Activated T-cell treated with anti-CD3 and anti-CD28 coated beads for 1 hour (primary cell): ENCODE results near the gene PPCS.
A peak's percentile ranks its signal among the peaks of the same experiment; 100 is the strongest.
"Not testable (repeated sequence)": the region's sequence is repeated elsewhere in the genome, so short reads cannot be mapped to it uniquely, and the experiment has no call there.

Experiments
- DNase-seq: peaks from one replicate; pipeline ENCODE4 v3.0.0-alpha.2; 2020; ENCODE audit warnings: low read depth

PPCS gene

DNA sequence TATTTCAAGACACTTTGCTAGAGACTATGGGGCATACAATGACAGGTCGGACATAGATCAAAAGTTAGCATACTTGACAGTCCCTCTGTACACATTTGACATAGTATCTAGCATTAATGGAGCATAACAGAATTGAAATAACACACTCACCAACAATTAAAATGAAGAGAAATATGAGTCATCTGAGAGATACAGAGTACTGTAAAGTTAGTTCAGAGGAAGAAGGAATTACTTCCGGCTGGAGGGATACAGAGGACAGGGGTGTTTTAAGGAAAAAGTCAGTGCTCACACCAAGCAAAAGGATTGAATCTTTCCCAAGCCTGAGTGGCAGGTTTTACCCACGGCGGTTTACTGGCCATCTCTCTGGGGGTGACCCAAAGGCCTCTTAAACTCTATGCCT, 3.0 kb upstream of the PPCS start:
- no peak for DNase-seq

- DNase-seq, result no peak
These were observed 1.9 kb upstream of the PPCS start for GRCh38 chr1:42454403-42454802.

DNA sequence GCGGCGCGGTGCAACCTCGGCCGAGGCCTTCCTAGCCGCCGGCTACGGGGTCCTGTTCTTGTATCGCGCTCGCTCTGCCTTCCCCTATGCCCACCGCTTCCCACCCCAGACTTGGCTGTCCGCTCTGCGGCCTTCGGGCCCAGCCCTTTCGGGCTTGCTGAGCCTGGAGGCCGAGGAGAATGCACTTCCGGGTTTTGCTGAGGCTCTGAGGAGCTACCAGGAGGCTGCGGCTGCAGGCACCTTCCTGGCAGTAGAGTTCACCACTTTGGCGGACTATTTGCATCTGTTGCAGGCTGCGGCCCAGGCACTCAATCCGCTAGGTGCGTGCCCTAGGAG, 379 bp downstream of the PPCS start:
- DNase-seq, result peak; percentile 32

- no peak for DNase-seq
These were observed 4.9 kb downstream of the PPCS start for GRCh38 chr1:42461196-42461595.

- DNase-seq, result peak; percentile 92
These were observed 6.8 kb downstream of the PPCS start, which contains the start of gene CCDC30 for GRCh38 chr1:42462828-42463763. TSS of gene CCDC30 (plus strand) at chr1:42463286. CDS start at chr1:42480552, 17,266 bp downstream.

DNA sequence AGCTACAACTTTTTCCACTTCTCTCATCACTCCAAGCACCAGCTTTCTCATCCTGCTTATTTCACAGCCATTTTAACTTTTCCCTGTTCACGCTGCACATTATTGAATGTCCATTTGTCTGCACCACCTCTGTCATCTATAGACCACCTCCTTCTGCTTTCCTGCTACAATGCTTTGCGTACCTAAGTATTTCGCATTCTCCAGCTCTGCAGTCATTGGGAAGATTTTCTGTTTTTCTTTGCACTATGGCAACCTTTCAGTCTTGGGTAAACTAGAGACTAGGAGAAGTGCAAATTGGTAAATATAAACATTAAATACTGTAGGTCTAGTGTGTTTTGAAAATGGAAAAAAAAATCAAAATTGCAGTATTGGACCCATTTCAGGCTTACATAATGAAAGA, 7.6 kb downstream of the PPCS start:
- no peak for DNase-seq

GRCh38 chr1:42466030-42466429, 9.7 kb downstream of the PPCS start:
- no peak for DNase-seq

- DNase-seq, result no peak
These were observed 13.4 kb downstream of the PPCS start for GRCh38 chr1:42469727-42470126.

DNA sequence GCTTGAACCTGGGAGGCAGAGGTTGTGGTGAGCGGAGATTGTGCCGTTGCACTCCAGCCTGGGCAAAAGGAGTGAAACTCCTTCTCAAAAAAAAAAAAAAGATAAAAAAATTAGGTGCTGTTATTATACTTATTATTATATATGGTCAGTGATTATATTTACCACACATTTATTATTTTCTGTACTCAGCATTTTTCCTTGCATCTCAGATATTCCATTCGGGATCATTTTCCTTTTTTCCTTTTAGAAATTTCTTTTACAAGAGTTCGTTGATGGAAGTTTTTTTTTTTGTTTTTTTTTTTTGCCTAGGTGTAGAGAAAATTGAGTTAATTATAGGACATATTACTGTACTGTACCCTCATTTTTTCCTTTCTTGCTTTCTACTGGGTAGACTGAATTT, 20.3 kb downstream of the PPCS start:
- no peak for DNase-seq

GRCh38 chr1:42477354-42477753, 21.0 kb downstream of the PPCS start:
- DNase-seq, result not testable (repeated sequence)

DNA sequence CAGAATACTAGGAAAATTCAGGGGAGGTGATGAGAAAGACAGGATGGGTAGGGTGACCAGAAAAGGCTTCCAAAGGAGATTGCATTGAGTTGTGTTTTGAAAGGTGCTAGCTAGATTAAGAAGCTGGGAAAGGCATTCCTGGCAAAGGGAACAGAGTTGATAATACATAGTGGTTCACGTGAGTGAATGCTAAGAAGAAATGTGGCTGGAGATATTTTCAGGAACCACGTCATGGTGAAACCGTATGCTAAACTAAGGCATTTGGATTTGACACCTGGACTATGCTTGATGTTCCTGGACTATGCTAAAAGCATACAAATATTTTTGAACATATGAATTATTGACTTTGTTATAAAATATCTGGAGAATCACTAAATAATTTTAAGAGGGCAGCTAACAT, 21.4 kb downstream of the PPCS start:
- DNase-seq, result no peak

GRCh38 chr1:42479621-42480020, 23.3 kb downstream of the PPCS start:
- DNase-seq, result no peak

GRCh38 chr1:42480921-42481320, 24.6 kb downstream of the PPCS start:
- DNase-seq, result no peak

- DNase-seq, result no peak
These were observed 26.4 kb downstream of the PPCS start for GRCh38 chr1:42482635-42483153.

DNA sequence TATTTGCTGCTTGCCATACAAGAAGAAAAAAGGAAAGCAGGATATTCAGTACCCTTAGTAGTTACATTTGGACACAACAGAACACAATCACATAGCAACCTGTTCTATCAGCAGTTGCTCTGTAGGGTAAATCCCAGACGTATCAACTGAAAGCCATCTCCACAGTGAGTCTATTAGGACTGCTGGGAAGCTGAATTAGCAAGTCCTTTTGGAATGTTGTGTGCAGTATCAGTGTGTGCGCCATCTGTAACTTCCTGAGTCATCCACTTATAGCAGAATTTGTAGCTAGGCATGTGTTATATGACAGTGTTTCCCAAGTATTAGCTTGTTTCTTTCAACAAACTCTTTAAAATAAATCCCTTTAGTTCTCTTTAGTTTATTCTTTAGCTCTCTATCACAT, 28.0 kb downstream of the PPCS start:
- no peak for DNase-seq

DNA sequence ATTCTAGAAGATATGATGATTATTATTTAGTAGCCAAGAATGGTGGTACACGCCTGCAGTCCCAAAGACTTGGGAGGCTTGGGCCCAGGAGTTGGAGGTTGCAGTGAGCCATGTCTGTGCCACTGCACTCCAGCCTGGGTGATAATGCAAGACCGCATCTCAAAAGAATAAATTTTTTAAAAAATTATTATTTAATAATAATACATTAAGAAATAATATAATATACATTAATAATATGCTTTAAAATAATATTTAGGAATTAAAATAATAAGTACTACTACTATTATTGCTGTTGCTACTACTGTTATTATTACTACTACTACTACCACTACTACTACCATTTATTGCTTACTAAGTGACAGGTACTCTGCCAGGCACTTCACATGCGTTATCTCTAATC, 33.9 kb downstream of the PPCS start:
- DNase-seq, result no peak

GRCh38 chr1:42502031-42502430, 45.7 kb downstream of the PPCS start:
- DNase-seq, result not testable (repeated sequence)

GRCh38 chr1:42504535-42505128, 48.3 kb downstream of the PPCS start:
- no peak for DNase-seq

- no peak for DNase-seq
These were observed 50.2 kb downstream of the PPCS start for GRCh38 chr1:42506576-42506975.
